GM12878 (cell line): ENCODE measurements around the gene ZSWIM2. TPM values are rescaled to one million over a fixed set of nuclear protein-coding genes. Genes with fewer than 3 reads are reported as not detected.
"Not testable (repeated sequence)": the region's sequence is repeated elsewhere in the genome, so short reads cannot be mapped to it uniquely, and the experiment has no call there.

Experiments used
- ATAC-seq: fragments of 200-7000 bp; cut with Tn5 transposase; 3 replicates; pipeline ENCODE4 v1.9.1; 2020; ENCODE audit warnings: mild to moderate bottlenecking, moderate library complexity
- BruUV-seq: library from RNA; stranded (reverse); fragments of 400-500 nt; replicated peaks from 2 replicates; lab custom pipeline; 2021; lab: Mats Ljungman, UMichigan
- CTCF ChIA-PET: fragments of 300-600 bp; sonication (Branson Sonifier 250); formaldehyde crosslinking; extraction: SDS; loops from one replicate; lab custom pipeline; 2021; ENCODE audit warnings: inconsistent platforms; lab: Yijun Ruan, JAX
- POLR2A ChIA-PET: fragments of 350-600 bp; formaldehyde crosslinking; extraction: SDS; loops from one replicate; lab custom pipeline; 2021; ENCODE audit warnings: inconsistent platforms; lab: Charles Lee
- RAD21 ChIA-PET: fragments of 300-600 bp; sonication (Branson Sonifier 250); formaldehyde crosslinking; loops from one replicate; lab custom pipeline; 2023; ENCODE audit warnings: antibody characterized with exemption; ENCODE audit not compliant: unreplicated experiment; lab: Charles Lee
- SMC1A ChIA-PET: fragments of 300-600 bp; sonication (Branson Sonifier 250); formaldehyde crosslinking; loops from one replicate; lab custom pipeline; 2023; ENCODE audit not compliant: unreplicated experiment, uncharacterized antibody; lab: Charles Lee
- DNase-seq: peaks from one replicate; pipeline ENCODE4 v3.0.0-alpha.2; 2011; ENCODE audit warnings: low read depth, low spot score
- FAIRE-seq: peaks from 3 replicates; lab custom pipeline; 2011; peaks lifted over from hg19 to GRCh38; lab: Jason Lieb, UNC
- H2AFZ ChIP-seq: 2 replicates; pipeline ENCODE4 v1.6.0; 2011; ENCODE audit warnings: low read depth, low read length, control low read depth; ENCODE audit not compliant: control insufficient read depth
- H3K27ac ChIP-seq: 2 replicates; pipeline ENCODE4 v1.5.1; 2011; ENCODE audit warnings: control low read depth; ENCODE audit not compliant: control insufficient read depth, insufficient read depth
- H3K27me3 ChIP-seq, 2 experiments: replicated peaks in 1 of 2; 2 replicates each; pipeline versions ENCODE4 v1.6.0 to v1.6.1; 2011; ENCODE audit warnings: low read length in 1 of 2; ENCODE audit not compliant: control insufficient read depth in 2 of 2, insufficient read depth in 2 of 2
- H3K36me3 ChIP-seq, 2 experiments: 2 replicates each; pipeline ENCODE4 v1.5.1; 2011; ENCODE audit warnings: low read length in 1 of 2; ENCODE audit not compliant: control insufficient read depth in 2 of 2, insufficient read depth in 2 of 2
- H3K4me1 ChIP-seq: 2 replicates; pipeline ENCODE4 v1.6.1; 2011; ENCODE audit warnings: mild to moderate bottlenecking, low read length, moderate library complexity, mixed read lengths; ENCODE audit not compliant: control insufficient read depth, insufficient read depth
- H3K4me2 ChIP-seq: 2 replicates; pipeline ENCODE4 v1.6.0; 2011; ENCODE audit warnings: control low read depth; ENCODE audit not compliant: control insufficient read depth, insufficient read depth
- H3K4me3 ChIP-seq: fragments of 200-600 bp; sonication (generic); 2 replicates; pipeline ENCODE4 v1.5.1; 2016
- H3K79me2 ChIP-seq: 2 replicates; pipeline ENCODE4 v1.6.0; 2011; ENCODE audit warnings: low read length; ENCODE audit not compliant: control insufficient read depth, insufficient read depth
- H3K9ac ChIP-seq: 2 replicates; pipeline ENCODE4 v1.8.0; 2011; ENCODE audit warnings: low read length, control low read depth, mixed read lengths; ENCODE audit not compliant: control insufficient read depth, insufficient read depth
- H3K9me3 ChIP-seq: replicated peaks from 3 replicates; pipeline ENCODE4 v1.5.1; 2011; ENCODE audit warnings: mild to moderate bottlenecking, low read length; ENCODE audit not compliant: control insufficient read depth, insufficient read depth
- H4K20me1 ChIP-seq: 2 replicates; pipeline ENCODE4 v1.6.0; 2011; ENCODE audit not compliant: control insufficient read depth, insufficient read depth
- SIN3A ChIP-seq: IDR thresholded peaks from 2 replicates; pipeline ENCODE4 v1.6.1; 2012; ENCODE audit warnings: low read depth, low read length, improper control_type of control experiment
- WGBS: methylation state at CpG from one replicate; pipeline ENCODE4 v1.1.6; 2016; ENCODE audit warnings: low lambda C conversion rate; ENCODE audit not compliant: insufficient replicate concordance, insufficient coverage; ENCODE audit errors: missing lambda C conversion rate; 5-methylcytosine and 5-hydroxymethylcytosine counted together
- in situ Hi-C: fragments of 300-500 bp; cut with MboI; formaldehyde crosslinking; loops from 9 replicates; pipeline ENCODE4 v1.14.3; 2018; ENCODE audit warnings: mixed read lengths
- intact Hi-C: fragments of 100-400 bp; cut with micrococcal nuclease; formaldehyde crosslinking; loops from one replicate; pipeline ENCODE4 v1.14.2; 2022; ENCODE audit not compliant: unreplicated experiment
- polyA plus RNA-seq, 11 experiments: library from polyadenylated mRNA; depleted of rRNA in 4 of 11; unstranded in 6 of 11; stranded (reverse) in 5 of 11; fragments of >200 nt; fragmentation: Nextera tagmentation in 4 of 11; fragmentation: Illumina TruSeq in 1 of 11; extraction: Ambion mirVana in 4 of 11; extraction: Trizol in 1 of 11; gene quantifications; 1 replicate in 1 of 11; 2 replicates in 10 of 11; pipeline versions ENCODE4 v1.2.1 to v1.2.3, GENCODE V29; 2011 to 2016; ENCODE audit warnings: inconsistent platforms in 2 of 11, missing spikeins in 2 of 11, low read depth in 1 of 11
- total RNA-seq, 4 experiments: library from RNA; depleted of rRNA in 3 of 4; stranded (reverse); fragments of >200 nt in 3 of 4; fragmentation: Illumina TruSeq in 1 of 4; extraction: Trizol in 1 of 4; gene quantifications; 2 replicates each; pipeline versions ENCODE4 v1.2.1 to v1.2.3, GENCODE V29; 2013 to 2021

ZSWIM2 gene
- total and polyA plus RNA-seq, 10 of the 15 experiments (the other 5 are each of a cell fraction or from before 2014, with no cell fraction given) = not detected

DNA sequence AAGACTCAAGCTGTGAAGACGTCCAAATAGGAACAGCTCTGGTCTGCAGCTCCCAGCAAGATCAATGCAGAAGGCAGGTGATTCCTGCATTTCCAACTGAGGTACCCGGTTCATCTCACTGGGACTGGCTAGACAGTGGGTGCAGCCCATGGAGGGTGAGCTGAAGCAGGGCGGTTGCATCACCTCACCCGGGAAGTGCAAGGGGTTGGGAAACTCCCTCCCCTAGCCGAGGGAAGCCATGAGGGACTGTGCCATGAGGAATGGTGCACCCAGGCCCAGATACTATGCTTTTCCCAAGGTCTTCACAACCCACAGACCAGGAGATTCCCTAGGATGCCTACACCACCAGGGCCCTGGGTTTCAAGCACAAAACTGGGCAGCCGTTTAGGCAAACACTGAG is 37.2 kb downstream of the ZSWIM2 start:
- DNase-seq, H3K9me3 ChIP-seq, H3K4me2 ChIP-seq, H2AFZ ChIP-seq, H3K36me3 ChIP-seq, H3K27ac ChIP-seq, H3K79me2 ChIP-seq, intact Hi-C loops, H3K4me1 ChIP-seq, H3K4me3 ChIP-seq, in situ Hi-C loops, FAIRE-seq, H4K20me1 ChIP-seq, H3K27me3 ChIP-seq, BruUV-seq, POLR2A ChIA-PET, RAD21 ChIA-PET, SMC1A ChIA-PET, ATAC-seq, H3K9ac ChIP-seq: not testable (repeated sequence)
- 16% methylated on average over 6 of the region's 6 CpGs for WGBS
- CTCF ChIA-PET = interaction anchor here (0.6 kb wide), 1 partner anchor 45 kb away, joined by 3 read pairs; no protein-coding TSS in a partner anchor

DNA sequence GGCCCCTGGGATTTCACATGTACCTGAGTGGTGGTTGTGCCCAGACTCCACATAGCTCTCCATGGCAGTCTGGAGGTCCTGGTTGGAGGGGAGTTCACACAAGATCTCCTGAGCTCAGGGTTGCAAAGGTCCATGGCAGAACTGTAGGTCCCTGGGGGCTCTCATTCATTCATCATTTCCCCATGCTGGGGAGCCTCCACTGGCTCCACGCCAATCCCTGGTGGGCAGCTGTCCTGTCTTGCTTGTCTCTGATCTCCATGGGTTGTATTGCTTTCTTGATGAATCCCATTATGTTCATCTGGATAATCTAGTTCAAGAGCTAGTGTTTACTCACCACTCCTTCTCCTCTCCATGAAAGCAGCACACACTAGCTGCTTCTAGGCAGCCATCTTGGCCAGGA is 42.4 kb downstream of the ZSWIM2 start:
- POLR2A ChIA-PET = no interaction called here
- SMC1A ChIA-PET = interaction anchor here (1.1 kb wide), 1 partner anchor 14 kb away, joined by 3 read pairs; no protein-coding TSS in a partner anchor
- Histone ChIP-seq H3K9me3 (no peaks in the 10 kb centered on the region), H3K9ac (no peak overlapping the region), H3K79me2 (no peaks in the 10 kb centered on the region), H3K27ac (no peak overlapping the region), H3K4me3 (no peak overlapping the region), H3K4me1 (no peaks in the 10 kb centered on the region), H3K4me2 (no peak overlapping the region), H3K36me3 (no peaks in the 10 kb centered on the region), H2AFZ (no peak overlapping the region), H4K20me1 (no peaks in the 10 kb centered on the region), H3K27me3 (no peaks in the 10 kb centered on the region)
- BruUV-seq = no TSS peak
- DNase-seq (no peak), ATAC-seq (no peak), FAIRE-seq (no peak)
- 0% methylated on average over 1 of the region's 1 CpG for WGBS
- CTCF ChIA-PET = no interaction called here
- in situ Hi-C loops = no loop called here
- no peak for TF ChIP-seq SIN3A
- RAD21 ChIA-PET = no interaction called here
- intact Hi-C loops = no loop called here

DNA sequence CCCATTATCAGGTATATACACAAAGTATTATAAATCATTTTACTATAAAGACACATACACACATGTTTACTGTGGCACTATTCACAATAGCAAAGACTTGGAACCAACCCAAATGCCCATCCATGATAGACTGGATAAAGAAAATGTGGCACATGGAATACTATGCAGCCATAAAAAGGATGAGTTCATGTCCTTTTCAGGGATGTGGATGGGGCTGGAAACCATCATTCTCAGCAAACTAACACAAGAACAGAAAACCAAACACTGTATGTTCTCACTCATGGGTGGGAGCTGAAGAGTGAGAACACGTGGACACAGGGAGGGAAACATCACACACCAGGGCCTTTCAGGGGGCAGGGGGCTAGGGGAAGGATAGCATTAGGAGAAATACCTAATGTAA is 50.4 kb downstream of the ZSWIM2 start:
- BruUV-seq, SMC1A ChIA-PET, H3K4me2 ChIP-seq, H3K4me3 ChIP-seq, RAD21 ChIA-PET, H3K79me2 ChIP-seq, H2AFZ ChIP-seq, ATAC-seq, FAIRE-seq, H3K4me1 ChIP-seq, in situ Hi-C loops, intact Hi-C loops, H3K36me3 ChIP-seq, DNase-seq, H4K20me1 ChIP-seq, H3K9ac ChIP-seq, POLR2A ChIA-PET, H3K9me3 ChIP-seq, H3K27me3 ChIP-seq, H3K27ac ChIP-seq: not testable (repeated sequence)
- CTCF ChIA-PET = interaction anchor here (1.0 kb wide), 1 partner anchor 18 kb away, joined by 3 read pairs; no protein-coding TSS in a partner anchor
- WGBS = 0% methylated on average over 1 of the region's 1 CpG
